Smooth muscle cell of the brain vasculature (primary cell): Measurements from ENCODE around the gene FAM24A.

Source experiments
- DNase-seq: peaks from one replicate; pipeline ENCODE4 v3.0.0-alpha.2; 2012; ENCODE audit warnings: low read depth, low spot score

The FAM24A gene

GRCh38 chr10:122930140-122930539, 19.7 kb downstream of the FAM24A start:
- no peak for DNase-seq

GRCh38 chr10:122931088-122931906, 20.9 kb downstream of the FAM24A start:
- no peak for DNase-seq

GRCh38 chr10:122939133-122939855, 28.9 kb downstream of the FAM24A start:
- no peak for DNase-seq

- peak; percentile 4 for DNase-seq
Observed at GRCh38 chr10:122939856-122940543, 29.6 kb downstream of the FAM24A start.

- no peak for DNase-seq
Observed at GRCh38 chr10:122949296-122949695, 38.9 kb downstream of the FAM24A start.

GRCh38 chr10:122953902-122954730, 43.7 kb downstream of the FAM24A start, which contains the start of gene C10orf88:
C10orf88 (minus strand) TSS chr10:122954227; CDS start chr10:122954178, 49 bp downstream.
- DNase-seq: peak; percentile 96

GRCh38 chr10:122954731-122955050, 44.3 kb downstream of the FAM24A start:
- DNase-seq: no peak

- DNase-seq: no peak
Observed at GRCh38 chr10:122955892-122956291, 45.5 kb downstream of the FAM24A start.

GRCh38 chr10:122957474-122957873, 47.1 kb downstream of the FAM24A start:
- DNase-seq: no peak

GRCh38 chr10:122962405-122962804, 52.0 kb downstream of the FAM24A start:
- DNase-seq: no peak
